SU-DHL-6 (cell line): ENCODE data around the gene PLA2G5.

Experiments used
- H2AFZ ChIP-seq: fragments of 200-600 bp; sonication (generic); 2 replicates; pipeline ENCODE4 v1.6.1; 2014; ENCODE audit warnings: low read depth, mild to moderate bottlenecking, moderate library complexity, mixed read lengths, antibody characterized with exemption, low read length; ENCODE audit not compliant: severe bottlenecking
- H3F3A ChIP-seq: fragments of 200-600 bp; shearing (Covaris generic); 2 replicates; pipeline ENCODE4 v1.6.0; 2016; ENCODE audit warnings: antibody characterized with exemption, mild to moderate bottlenecking; ENCODE audit not compliant: insufficient read depth
- H3K27ac ChIP-seq: fragments of 200-600 bp; sonication (generic); 2 replicates; pipeline ENCODE4 v1.5.1; 2016; ENCODE audit warnings: low read depth, mild to moderate bottlenecking, low read length, moderate library complexity, mixed read lengths
- H3K27me3 ChIP-seq: fragments of 200-600 bp; sonication (generic), shearing (Covaris generic); 2 replicates; pipeline ENCODE4 v1.6.0; 2014; ENCODE audit warnings: mild to moderate bottlenecking, low read length
- H3K36me3 ChIP-seq: fragments of 200-600 bp; sonication (generic); 2 replicates; pipeline ENCODE4 v1.6.1; 2014; ENCODE audit warnings: mild to moderate bottlenecking, low read length, mixed read lengths
- H3K4me2 ChIP-seq: fragments of 300-600, 200-600 bp; shearing (Covaris generic), sonication (generic); 2 replicates; pipeline ENCODE4 v1.6.0; 2014; ENCODE audit warnings: low read length, low read depth, mild to moderate bottlenecking; ENCODE audit not compliant: poor library complexity, severe bottlenecking
- H3K4me3 ChIP-seq: fragments of 200-600 bp; sonication (generic); 2 replicates; pipeline ENCODE4 v1.5.1; 2014; ENCODE audit warnings: antibody characterized with exemption, low read length, mild to moderate bottlenecking, mixed read lengths; ENCODE audit not compliant: insufficient read depth, poor library complexity, severe bottlenecking
- H3K79me2 ChIP-seq: fragments of 200-600 bp; sonication (generic); 2 replicates; pipeline ENCODE4 v1.6.1; 2014; ENCODE audit warnings: mild to moderate bottlenecking, low read length, moderate library complexity; ENCODE audit not compliant: insufficient read depth
- H3K9ac ChIP-seq: fragments of 200-600 bp; sonication (generic); 2 replicates; pipeline ENCODE4 v1.7.0; 2014; ENCODE audit warnings: mild to moderate bottlenecking, low read length
- H3K9me2 ChIP-seq: fragments of 200-600 bp; sonication (generic); replicated peaks from 2 replicates; pipeline ENCODE4 v1.6.1; 2014; ENCODE audit warnings: low read length; ENCODE audit not compliant: insufficient read depth
- H3K9me3 ChIP-seq: fragments of 200-600 bp; sonication (generic); 2 replicates; pipeline ENCODE4 v1.6.1; 2014; ENCODE audit warnings: low read length, mixed read lengths; ENCODE audit not compliant: insufficient read depth
- H4K20me1 ChIP-seq: fragments of 200-600 bp; sonication (generic); 2 replicates; pipeline ENCODE4 v1.6.1; 2014; ENCODE audit warnings: low read depth, mild to moderate bottlenecking, antibody characterized with exemption, low read length, moderate library complexity, mixed read lengths
- EZH2phosphoT487 ChIP-seq: fragments of 200-600 bp; sonication (generic), shearing (Covaris generic); conservative IDR thresholded peaks from 2 replicates; pipeline ENCODE4 v1.6.1; 2018; ENCODE audit warnings: mild to moderate bottlenecking, antibody characterized with exemption, low read length, moderate library complexity, mixed read lengths
- TF ChIP-seq, protein P1 (sequence below): fragments of 200-600 bp; sonication (generic); IDR thresholded peaks from one replicate; pipeline ENCODE4 v1.5.1; 2017; ENCODE audit warnings: antibody characterized with exemption, mild to moderate bottlenecking, low read length, moderate library complexity; ENCODE audit not compliant: insufficient read depth, poor library complexity, severe bottlenecking

Gene PLA2G5

DNA sequence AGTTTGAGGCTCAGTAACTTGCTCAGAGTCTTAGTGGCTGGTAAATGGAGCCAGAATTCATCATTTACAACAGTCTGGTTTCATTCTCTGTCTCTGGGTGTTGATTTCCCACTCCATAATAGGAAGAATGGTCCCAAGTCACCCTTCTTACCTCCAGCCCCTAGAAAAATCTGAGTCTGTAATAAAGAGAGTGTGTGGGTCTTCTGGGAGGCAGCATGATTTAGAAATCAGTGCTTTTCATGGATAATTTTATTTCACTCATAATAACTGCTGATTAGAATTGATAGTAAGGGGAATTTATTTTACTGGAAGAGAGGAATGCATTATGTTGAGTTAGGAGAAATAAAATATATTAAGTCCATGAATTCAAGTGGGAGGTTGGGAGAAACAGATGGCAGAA lies 47.2 kb downstream of the PLA2G5 start:
- Histone ChIP-seq H3K36me3 (no peaks in the 10 kb centered on the region), H3K4me2 (no peak overlapping the region), H3K27me3 (0 out of 2 replicates have a peak, but pooled peaks cover 6% of the 10 kb centered on the region), H4K20me1 (no peaks in the 10 kb centered on the region), H3K9me3 (no peaks in the 10 kb centered on the region), H3K9ac (no peak overlapping the region), H2AFZ (no peak overlapping the region), H3K27ac (no peak overlapping the region), H3K79me2 (no peaks in the 10 kb centered on the region), H3K4me3 (no peak overlapping the region), H3K9me2 (no peaks in the 10 kb centered on the region), H3F3A (no peaks in the 10 kb centered on the region)
- TF ChIP-seq, protein P1, sequence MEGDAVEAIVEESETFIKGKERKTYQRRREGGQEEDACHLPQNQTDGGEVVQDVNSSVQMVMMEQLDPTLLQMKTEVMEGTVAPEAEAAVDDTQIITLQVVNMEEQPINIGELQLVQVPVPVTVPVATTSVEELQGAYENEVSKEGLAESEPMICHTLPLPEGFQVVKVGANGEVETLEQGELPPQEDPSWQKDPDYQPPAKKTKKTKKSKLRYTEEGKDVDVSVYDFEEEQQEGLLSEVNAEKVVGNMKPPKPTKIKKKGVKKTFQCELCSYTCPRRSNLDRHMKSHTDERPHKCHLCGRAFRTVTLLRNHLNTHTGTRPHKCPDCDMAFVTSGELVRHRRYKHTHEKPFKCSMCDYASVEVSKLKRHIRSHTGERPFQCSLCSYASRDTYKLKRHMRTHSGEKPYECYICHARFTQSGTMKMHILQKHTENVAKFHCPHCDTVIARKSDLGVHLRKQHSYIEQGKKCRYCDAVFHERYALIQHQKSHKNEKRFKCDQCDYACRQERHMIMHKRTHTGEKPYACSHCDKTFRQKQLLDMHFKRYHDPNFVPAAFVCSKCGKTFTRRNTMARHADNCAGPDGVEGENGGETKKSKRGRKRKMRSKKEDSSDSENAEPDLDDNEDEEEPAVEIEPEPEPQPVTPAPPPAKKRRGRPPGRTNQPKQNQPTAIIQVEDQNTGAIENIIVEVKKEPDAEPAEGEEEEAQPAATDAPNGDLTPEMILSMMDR, result no peak
- TF ChIP-seq EZH2phosphoT487, result no peak

DNA sequence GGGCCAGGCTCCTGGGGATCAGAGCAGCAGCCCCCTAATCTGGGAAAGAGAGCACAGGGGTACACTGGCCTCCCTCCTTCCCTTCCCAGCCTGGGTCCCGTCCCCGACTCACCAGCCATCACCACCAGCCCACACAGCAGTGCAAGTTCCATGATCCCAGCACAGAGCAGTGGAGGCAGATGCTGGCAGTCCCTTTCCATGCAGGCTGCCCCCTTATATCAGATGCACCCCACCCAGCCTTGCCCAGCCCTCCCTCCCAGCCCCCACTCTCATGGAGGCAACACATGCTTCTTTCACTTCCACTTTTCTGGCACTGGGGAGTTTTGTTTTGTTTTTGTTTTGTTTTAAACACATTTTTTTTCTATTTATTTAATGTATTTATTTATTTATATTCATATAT lies 49.4 kb downstream of the PLA2G5 start, which contains the start of gene PLA2G2D:
Gene PLA2G2D, minus strand, starts transcription at position 190 of the 400 bp plus-strand sequence. Its CDS starts 38 bp downstream, at position 152.
- no peak within 1 kb of the TSS for H3K4me3 ChIP-seq
- H3K9me2 ChIP-seq, result no peaks in the 10 kb centered on the region
- H3K27ac ChIP-seq, result no peak within 1 kb of the TSS
- no peaks in the 10 kb centered on the region for H4K20me1 ChIP-seq
- no peaks in the 10 kb centered on the region for H3F3A ChIP-seq
- H2AFZ ChIP-seq, result no peak within 1 kb of the TSS
- no peak within 1 kb of the TSS for H3K9ac ChIP-seq
- no peaks in the 10 kb centered on the region for H3K79me2 ChIP-seq
- H3K36me3 ChIP-seq, result no peaks in the 10 kb centered on the region
- H3K4me2 ChIP-seq, result no peak within 1 kb of the TSS
- H3K27me3 ChIP-seq, result 0 out of 2 replicates have a peak, but pooled peaks cover 6% of the 10 kb centered on the region
- no peak for TF ChIP-seq EZH2phosphoT487
- no peaks in the 10 kb centered on the region for H3K9me3 ChIP-seq

DNA sequence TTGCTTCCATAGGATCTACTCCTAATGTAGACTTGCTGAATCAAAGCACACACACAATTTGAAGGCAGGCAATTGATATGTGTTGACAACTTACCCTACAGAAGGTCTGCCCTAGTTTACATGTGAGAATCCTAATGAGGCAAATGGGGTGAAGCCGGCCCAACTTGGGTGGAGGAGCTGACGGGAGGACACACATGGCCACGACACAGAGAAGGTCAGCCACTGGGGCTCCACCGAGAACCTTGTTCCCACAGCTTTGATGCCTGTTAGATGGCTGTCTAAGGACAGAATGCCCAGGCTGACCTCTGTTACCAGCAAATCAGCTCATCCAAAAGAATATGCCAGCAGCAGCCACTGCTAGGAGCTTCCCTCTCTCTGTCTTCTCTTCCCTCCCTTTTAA lies 50.8 kb downstream of the PLA2G5 start:
- Histone ChIP-seq H3K27ac (no peak overlapping the region), H3K4me3 (no peak overlapping the region), H4K20me1 (no peaks in the 10 kb centered on the region), H3K4me2 (no peak overlapping the region), H3K9me3 (no peaks in the 10 kb centered on the region), H3K79me2 (no peaks in the 10 kb centered on the region), H3K9ac (no peak overlapping the region), H3K27me3 (0 out of 2 replicates have a peak, but pooled peaks cover 6% of the 10 kb centered on the region), H3F3A (no peaks in the 10 kb centered on the region), H3K9me2 (no peaks in the 10 kb centered on the region), H2AFZ (no peak overlapping the region), H3K36me3 (no peaks in the 10 kb centered on the region)
- TF ChIP-seq, protein P1, result no peak
- no peak for TF ChIP-seq EZH2phosphoT487

DNA sequence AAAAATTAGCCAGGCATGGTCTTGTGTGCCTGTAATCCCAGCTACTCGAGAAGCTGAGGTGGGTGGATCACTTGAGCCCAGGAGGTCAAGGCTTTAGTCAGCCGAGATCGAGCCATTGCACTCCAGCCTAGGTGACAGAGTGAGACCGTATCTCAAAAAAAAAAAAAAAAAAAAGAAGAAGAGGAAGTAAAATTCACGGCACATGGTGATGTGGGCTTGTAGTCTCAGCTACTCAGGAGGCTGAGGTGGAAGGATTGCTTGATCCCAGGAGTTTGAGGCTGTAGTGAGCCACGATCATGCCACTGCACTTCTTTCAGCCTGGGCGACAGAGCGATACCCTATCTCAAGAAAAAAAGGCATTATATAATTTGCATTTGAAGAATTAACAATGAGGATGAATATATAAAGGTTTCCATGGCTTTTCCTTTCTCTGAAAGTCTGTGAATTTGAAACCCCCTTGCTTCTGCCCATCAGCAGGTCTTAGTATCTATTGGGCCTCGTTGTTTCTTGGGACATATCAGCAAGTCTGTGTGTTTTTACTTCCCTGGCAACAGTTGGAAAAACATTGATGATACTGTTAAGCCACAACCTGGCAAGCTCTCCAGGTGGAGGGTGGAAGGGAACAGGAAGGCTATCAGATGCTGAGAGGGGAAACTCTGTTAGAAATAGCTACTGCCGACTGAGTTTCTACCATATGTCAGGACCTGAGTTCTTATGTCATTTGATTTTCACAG lies 53.9 kb downstream of the PLA2G5 start:
- 0 out of 2 replicates have a peak, but pooled peaks cover 6% of the 10 kb centered on the region for H3K27me3 ChIP-seq
- H3K27ac ChIP-seq, result no peak overlapping the region
- no peaks in the 10 kb centered on the region for H3K9me2 ChIP-seq
- H4K20me1 ChIP-seq, result no peaks in the 10 kb centered on the region
- H3K4me3 ChIP-seq, result no peak overlapping the region
- H3K9ac ChIP-seq, result no peak overlapping the region
- H3K9me3 ChIP-seq, result no peaks in the 10 kb centered on the region
- no peak overlapping the region for H2AFZ ChIP-seq
- H3K4me2 ChIP-seq, result no peak overlapping the region
- no peaks in the 10 kb centered on the region for H3K36me3 ChIP-seq
- TF ChIP-seq, protein P1, result no peak
- TF ChIP-seq EZH2phosphoT487, result no peak
- H3K79me2 ChIP-seq, result no peaks in the 10 kb centered on the region
- H3F3A ChIP-seq, result no peaks in the 10 kb centered on the region
